Testis (tissue), 2 donors: Measurements from ENCODE around the gene NAGS.

Source experiments
- POLR2A ChIP-seq: fragments of 450-650 bp; IDR thresholded peaks from one replicate; pipeline ENCODE4 v1.6.1; 2017; ENCODE audit warnings: antibody characterized with exemption, mild to moderate bottlenecking, moderate library complexity
- TF ChIP-seq, protein P1 (sequence below), 3 experiments: fragments of 450-650 bp in 2 of 3; fragments of 200-600 bp in 1 of 3; sonication (generic) in 1 of 3; IDR thresholded peaks; one replicate each; pipeline ENCODE4 v1.5.1; 2016 to 2019; ENCODE audit warnings: antibody characterized with exemption in 3 of 3, mild to moderate bottlenecking in 2 of 3, moderate library complexity in 1 of 3

DNA sequence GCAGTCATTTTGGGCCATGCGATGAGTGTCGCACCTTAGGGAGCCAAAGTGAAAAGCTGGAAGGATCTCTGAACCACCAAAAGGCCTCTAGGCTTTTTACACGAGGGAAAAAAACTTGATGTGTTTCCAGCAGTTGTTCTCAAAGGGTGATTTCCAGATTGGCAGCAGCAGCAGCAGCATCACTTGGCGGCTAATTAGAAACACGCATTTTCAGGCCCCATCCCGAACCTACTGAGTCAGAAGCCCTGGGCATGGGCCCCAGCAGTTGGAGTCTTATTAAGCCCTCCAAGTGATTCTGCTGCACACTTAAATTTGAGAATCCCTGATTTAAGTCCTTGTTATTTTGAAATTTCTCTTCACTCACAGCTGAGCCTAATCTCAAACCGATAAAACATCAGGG, 25.4 kb upstream of the NAGS start:
- TF ChIP-seq, protein P1, sequence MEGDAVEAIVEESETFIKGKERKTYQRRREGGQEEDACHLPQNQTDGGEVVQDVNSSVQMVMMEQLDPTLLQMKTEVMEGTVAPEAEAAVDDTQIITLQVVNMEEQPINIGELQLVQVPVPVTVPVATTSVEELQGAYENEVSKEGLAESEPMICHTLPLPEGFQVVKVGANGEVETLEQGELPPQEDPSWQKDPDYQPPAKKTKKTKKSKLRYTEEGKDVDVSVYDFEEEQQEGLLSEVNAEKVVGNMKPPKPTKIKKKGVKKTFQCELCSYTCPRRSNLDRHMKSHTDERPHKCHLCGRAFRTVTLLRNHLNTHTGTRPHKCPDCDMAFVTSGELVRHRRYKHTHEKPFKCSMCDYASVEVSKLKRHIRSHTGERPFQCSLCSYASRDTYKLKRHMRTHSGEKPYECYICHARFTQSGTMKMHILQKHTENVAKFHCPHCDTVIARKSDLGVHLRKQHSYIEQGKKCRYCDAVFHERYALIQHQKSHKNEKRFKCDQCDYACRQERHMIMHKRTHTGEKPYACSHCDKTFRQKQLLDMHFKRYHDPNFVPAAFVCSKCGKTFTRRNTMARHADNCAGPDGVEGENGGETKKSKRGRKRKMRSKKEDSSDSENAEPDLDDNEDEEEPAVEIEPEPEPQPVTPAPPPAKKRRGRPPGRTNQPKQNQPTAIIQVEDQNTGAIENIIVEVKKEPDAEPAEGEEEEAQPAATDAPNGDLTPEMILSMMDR (IDR thresholded peaks at IDR 0.05): no peak
- no peak for TF ChIP-seq POLR2A
